Motor neuron (in vitro differentiated cells): ENCODE data around the gene GTF2A1. TPM values are rescaled to one million over a fixed set of nuclear protein-coding genes. Genes with fewer than 3 reads are reported as not detected.
A peak's percentile ranks its signal among the peaks of the same experiment; 100 is the strongest.

ENCODE experiments used
- ATAC-seq, 8 experiments: fragments of 200-7000 bp; cut with Tn5 transposase; replicated peaks in 6 of 8; 2 replicates each; pipeline ENCODE4 v1.8.0; 2021; ENCODE audit warnings: mild to moderate bottlenecking in 8 of 8, moderate library complexity in 8 of 8
- H3K27ac ChIP-seq, 2 donors: fragments of 250-450 bp; sonication (Bioruptor Pico); 2 replicates each; pipeline ENCODE4 v1.9.0; 2021; ENCODE audit warnings: antibody characterized with exemption in 2 of 2, mild to moderate bottlenecking in 2 of 2, moderate library complexity in 1 of 2
- H3K4me1 ChIP-seq, 2 donors: fragments of 250-450 bp; sonication (Bioruptor Pico); replicated peaks in 1 of 2; 2 replicates each; pipeline ENCODE4 v1.6.1; 2021; ENCODE audit warnings: antibody characterized with exemption in 2 of 2, mild to moderate bottlenecking in 2 of 2, moderate library complexity in 1 of 2
- H3K4me3 ChIP-seq, 5 donors: fragments of 250-450 bp; sonication (Bioruptor Pico); 2 replicates each; pipeline ENCODE4 v1.9.0; 2021; ENCODE audit warnings: antibody characterized with exemption in 5 of 5, mild to moderate bottlenecking in 5 of 5, moderate library complexity in 4 of 5
- WGBS, 10 experiments: fragments of 450-650 bp; shearing (Covaris generic); methylation state at CpG; one replicate each; pipeline ENCODE4 v1.0.0; 2022; 5-methylcytosine and 5-hydroxymethylcytosine counted together
- in situ Hi-C, 9 experiments: fragments of 400-800 bp; cut with MboI; loops; one replicate each; pipeline ENCODE4 v1.15.0; 2021; ENCODE audit warnings: low sequenced_read_pairs in 9 of 9, low pct_unique_long_range_greater_than_20kb in 2 of 9; ENCODE audit not compliant: unreplicated experiment in 9 of 9
- total RNA-seq, 8 experiments: library from RNA; unstranded; fragments of 300-600 nt; gene quantifications; 2 replicates each; pipeline versions ENCODE4 v1.2.3 to v1.2.4, GENCODE V29; 2022

Gene GTF2A1
- total RNA-seq, 8 experiments from 2014 or later, result 18.3 to 40.9 (median 31.5) TPM

DNA sequence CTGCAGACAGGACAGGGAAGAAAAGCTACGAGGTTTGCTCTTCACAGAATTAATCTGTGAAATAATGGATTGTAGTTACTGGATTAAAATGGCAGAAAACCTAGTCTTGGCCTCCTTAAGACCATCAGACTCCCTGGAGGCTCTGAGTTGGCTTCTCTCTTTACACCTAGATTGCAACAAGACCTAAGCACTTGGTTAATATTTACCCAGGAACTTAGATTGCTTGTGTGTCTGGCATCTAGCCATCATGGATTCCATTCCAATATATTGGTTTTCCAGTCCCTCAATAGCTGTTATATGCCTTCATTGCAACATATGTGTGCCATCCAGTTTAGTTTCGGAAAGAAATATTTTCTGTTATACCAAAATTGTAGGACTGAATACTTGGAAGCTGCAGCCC is 1.9 kb upstream of the GTF2A1 start:
- H3K4me1 ChIP-seq, result peaks cover 12 to 14% of the 10 kb centered on the region in 2 donors
- no peak overlapping the region for H3K4me3 ChIP-seq
- 79 to 100% (median 91%) methylated on average over 1 to 2 of the region's 2 CpGs; no CpG with 5 or more reads in 2 of the 10 experiments for WGBS, 10 experiments
- ATAC-seq, result no peak
- H3K27ac ChIP-seq, result no peak overlapping the region
- in situ Hi-C loops, result no loop called here

GRCh38 chr14:81222126-81222525 is 1.4 kb upstream of the GTF2A1 start:
- H3K4me3 ChIP-seq, result peak overlapping the region in 4 of 5 donors; percentile 47 to 71 (median 52)
- peaks cover 12 to 14% of the 10 kb centered on the region in 2 donors for H3K4me1 ChIP-seq
- in situ Hi-C loops, result no loop called here
- no peak for ATAC-seq
- peak overlapping the region; percentile 98 to 99 for H3K27ac ChIP-seq
- 54 to 100% (median 77%) methylated on average over 1 to 5 of the region's 5 CpGs for WGBS, 10 experiments

DNA sequence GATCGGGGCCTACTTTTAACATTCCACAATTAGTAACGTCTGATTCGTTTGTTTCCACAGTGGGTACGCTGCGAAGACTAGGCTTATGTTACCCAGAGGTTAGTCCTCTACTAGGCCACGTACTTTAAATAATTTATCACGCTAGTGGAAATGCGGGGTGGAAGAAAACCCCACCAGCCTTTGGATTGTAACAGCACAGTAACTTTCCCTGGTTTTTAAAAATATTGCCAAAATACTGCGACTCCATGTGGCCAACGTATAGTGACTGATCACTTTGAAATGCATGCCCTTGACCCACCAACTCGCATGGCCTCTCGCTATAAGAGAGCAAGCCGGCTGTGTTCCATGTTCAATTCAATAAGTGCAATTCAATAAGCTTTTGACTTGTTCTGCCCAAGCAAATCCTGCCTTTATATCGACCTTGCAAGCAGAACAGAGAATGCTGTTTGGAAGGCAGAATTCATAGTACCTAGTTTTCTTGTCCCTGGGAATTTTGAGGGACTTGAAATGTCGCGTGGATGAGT is 882 bp upstream of the GTF2A1 start:
- peak overlapping the region; percentile 47 to 71 (median 54) for H3K4me3 ChIP-seq
- in situ Hi-C loops, result no loop called here
- no peak for ATAC-seq
- peak overlapping the region; percentile 98 to 99 for H3K27ac ChIP-seq
- peaks cover 12 to 14% of the 10 kb centered on the region in 2 donors for H3K4me1 ChIP-seq
- 0 to 62% (median 31%) methylated on average over 2 to 13 of the region's 16 CpGs; no CpG with 5 or more reads in 1 of the 10 experiments for WGBS, 10 experiments

DNA sequence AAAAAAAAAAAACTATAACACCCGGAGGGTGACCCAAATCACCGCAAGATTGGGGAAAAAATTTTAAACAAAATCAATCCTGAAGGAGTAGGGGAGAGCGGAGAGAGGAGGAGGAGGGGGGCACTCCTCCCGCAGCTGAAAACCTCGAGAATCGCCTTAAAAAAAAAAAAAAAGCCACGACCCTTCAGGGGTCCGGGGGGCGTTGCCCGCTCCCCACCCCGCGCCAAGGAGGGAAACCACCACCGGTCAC is 254 bp downstream of the GTF2A1 start:
- H3K4me1 ChIP-seq, result peaks cover 12 to 14% of the 10 kb centered on the region in 2 donors
- no peak for ATAC-seq
- H3K27ac ChIP-seq, result peak overlapping the region; percentile 89 to 96
- WGBS, 10 experiments, result 0 to 5% (median 0%) methylated on average over 1 to 12 of the region's 13 CpGs; no CpG with 5 or more reads in 3 of the 10 experiments
- peak overlapping the region; percentile 47 to 71 (median 54) for H3K4me3 ChIP-seq
- in situ Hi-C loops, result no loop called here

DNA sequence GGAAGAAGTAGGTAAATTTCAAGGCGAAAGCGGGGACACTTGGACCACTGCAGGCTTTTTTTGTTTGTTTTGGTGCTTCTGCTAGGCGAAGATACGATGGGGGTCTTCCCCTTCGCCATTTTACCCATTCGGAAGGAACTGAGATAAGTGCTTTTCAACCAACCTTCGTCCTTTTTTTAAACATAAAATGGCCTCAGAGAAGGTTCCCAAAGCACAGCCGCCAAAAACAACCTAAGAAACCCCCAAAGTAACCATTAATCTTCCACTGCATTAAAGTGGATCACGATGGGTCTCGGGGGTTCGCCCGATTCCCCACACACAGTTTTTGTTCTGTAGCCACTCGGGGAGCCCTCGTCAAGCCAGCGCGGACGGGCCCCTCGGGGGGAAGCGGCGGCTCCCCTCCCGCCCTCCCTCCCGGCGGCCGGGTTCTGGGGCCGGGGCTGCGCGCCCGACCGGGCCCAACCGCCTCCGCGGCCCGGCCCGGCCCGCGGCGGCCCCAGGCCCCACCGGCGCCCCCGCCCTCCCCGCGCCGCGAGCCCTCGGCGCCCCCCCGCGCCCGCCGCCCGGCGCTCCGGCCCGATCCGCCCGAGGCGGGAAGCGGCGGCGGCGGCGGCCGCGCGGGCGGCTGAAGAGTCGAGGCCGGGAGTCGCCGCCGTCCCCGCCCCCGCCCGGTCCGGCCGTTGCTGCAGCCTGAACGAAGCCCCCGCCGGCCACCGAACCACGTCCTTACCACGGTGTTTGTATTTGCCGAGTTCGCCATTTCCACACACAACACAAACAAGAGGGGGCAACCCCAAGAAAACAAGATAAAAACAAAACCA is 790 bp downstream of the GTF2A1 start:
- ATAC-seq, result peak in 7 of 8 experiments; percentile 0 to 8 (median 1)
- peak overlapping the region; percentile 89 to 96 for H3K27ac ChIP-seq
- peaks cover 12 to 14% of the 10 kb centered on the region in 2 donors for H3K4me1 ChIP-seq
- 0 to 4% (median 0%) methylated on average over 4 to 10 of the region's 84 CpGs; no CpG with 5 or more reads in 4 of the 10 experiments for WGBS, 10 experiments
- in situ Hi-C loops, result no loop called here
- H3K4me3 ChIP-seq, result peak overlapping the region; percentile 47 to 71 (median 54)

DNA sequence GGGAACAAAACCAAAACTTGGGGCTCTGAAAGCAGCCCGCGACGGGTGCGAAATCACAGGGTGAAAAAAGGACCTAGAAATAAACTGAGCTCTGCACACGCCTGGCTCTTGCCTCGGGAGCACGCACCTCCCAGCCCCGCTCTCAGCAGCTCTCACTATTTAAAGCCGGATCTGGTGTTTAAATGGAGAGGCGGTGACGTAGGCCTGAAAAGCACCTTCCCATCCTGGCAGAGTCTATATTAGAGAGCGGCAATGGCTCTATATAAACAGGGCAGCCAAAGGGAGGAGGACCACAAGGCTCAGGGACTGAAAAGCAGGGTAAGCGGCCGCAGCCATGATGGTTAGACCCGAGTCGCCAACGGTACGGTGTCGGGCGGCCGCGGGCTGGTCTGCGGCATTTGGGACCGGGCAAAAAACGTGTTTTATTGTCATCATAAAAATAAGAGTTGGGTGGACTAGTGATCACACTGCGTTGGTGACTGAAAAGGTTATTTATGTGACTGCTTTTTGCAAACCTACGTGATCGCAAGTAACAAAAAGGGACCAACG is 1.5 kb downstream of the GTF2A1 start:
- H3K27ac ChIP-seq, result peak overlapping the region; percentile 89 to 96

DNA sequence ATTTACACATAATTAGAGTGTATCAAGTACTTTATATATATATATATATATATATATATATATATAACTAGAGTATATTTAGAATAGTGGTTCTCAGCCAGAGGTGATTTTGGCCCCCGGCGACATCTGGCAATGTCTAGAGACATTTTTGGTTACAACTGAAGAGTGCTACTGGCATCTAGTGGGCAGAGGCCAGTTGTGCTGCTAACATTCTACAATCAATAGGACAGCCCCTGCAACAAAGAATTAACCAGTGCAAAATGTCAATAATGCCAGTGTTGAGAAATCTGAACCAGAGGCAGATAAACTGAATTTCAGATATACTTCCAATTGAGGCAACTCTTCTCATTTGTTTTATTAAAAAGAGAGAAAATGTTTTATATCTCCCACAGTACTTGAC is 8.9 kb downstream of the GTF2A1 start:
- in situ Hi-C loops, result no loop called here
- peak in 4 of 8 experiments; percentile 52 to 76 (median 62) for ATAC-seq

More for the DNA sequence above, 1.5 kb downstream of the GTF2A1 start:
- ATAC-seq, result peak; percentile 61 to 70 (median 66)
- in situ Hi-C loops, result no loop called here
- WGBS, 10 experiments, result 0 to 2% (median 0%) methylated on average over 4 to 19 of the region's 29 CpGs; no CpG with 5 or more reads in 2 of the 10 experiments
- Histone ChIP-seq H3K4me1 (peaks cover 12 to 14% of the 10 kb centered on the region in 2 donors), H3K4me3 (peak overlapping the region; percentile 47 to 71 (median 54))

GRCh38 chr14:81209167-81209836 is 11.5 kb downstream of the GTF2A1 start:
- Histone ChIP-seq H3K4me1 (no peaks in the 10 kb centered on the region), H3K27ac (no peak overlapping the region), H3K4me3 (no peak overlapping the region)
- in situ Hi-C loops, result no loop called here
- no peak for ATAC-seq
- 0 to 96% (median 81%) methylated on average over 1 to 6 of the region's 8 CpGs; no CpG with 5 or more reads in 1 of the 10 experiments for WGBS, 10 experiments

More for the DNA sequence above, 8.9 kb downstream of the GTF2A1 start:
- Histone ChIP-seq H3K4me3 (no peak overlapping the region), H3K27ac (no peak overlapping the region), H3K4me1 (no peaks in the 10 kb centered on the region)
- 17 to 100% (median 80%) methylated on average over 2 of the region's 2 CpGs; no CpG with 5 or more reads in 7 of the 10 experiments for WGBS, 10 experiments

DNA sequence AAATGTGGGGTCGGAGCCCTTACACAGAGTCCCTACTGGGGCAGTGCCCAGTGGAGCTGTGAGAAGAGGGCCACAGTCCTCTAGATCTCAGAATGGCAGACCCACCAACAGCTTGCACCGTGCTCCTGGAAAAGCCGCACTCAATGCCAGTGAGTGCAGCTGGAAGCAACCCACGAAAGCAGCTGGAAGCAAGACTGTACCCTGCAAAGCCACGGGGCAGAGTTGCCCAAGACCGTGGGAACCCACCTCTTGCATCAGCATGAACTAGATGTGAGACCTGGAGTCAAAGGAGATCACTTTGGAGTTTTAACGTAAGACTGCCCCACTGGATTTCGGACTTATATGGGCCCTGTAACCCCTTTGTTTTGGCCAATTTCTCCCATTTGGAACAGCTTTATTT is 12.3 kb downstream of the GTF2A1 start:
- ATAC-seq, result no peak
- H3K4me3 ChIP-seq, result no peak overlapping the region
- H3K27ac ChIP-seq, result no peak overlapping the region
- no peaks in the 10 kb centered on the region for H3K4me1 ChIP-seq
- in situ Hi-C loops, result no loop called here
- 80 to 100% (median 93%) methylated on average over 2 to 5 of the region's 8 CpGs; no CpG with 5 or more reads in 4 of the 10 experiments for WGBS, 10 experiments

DNA sequence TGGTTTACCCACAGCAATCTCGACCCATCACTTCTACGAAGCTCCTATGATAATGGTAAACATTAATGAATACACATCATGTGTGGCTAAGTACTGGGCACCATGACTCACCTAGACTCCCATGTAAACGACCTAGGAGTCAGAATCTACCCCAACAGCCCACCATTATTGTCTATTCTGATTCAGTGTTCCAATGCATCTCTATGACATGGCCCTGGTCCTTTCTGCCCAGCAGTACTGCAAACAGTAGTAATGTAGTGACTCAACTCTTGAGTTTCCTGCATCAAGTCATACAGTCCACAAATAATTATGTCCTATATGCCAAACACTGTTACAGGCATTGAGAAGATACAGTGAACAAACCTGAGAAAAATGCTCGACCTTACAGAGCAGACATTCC is 14.6 kb downstream of the GTF2A1 start:
- ATAC-seq, result no peak
- Histone ChIP-seq H3K27ac (no peak overlapping the region), H3K4me1 (no peaks in the 10 kb centered on the region), H3K4me3 (no peak overlapping the region)
- in situ Hi-C loops, result no loop called here
- WGBS, 10 experiments, result 80 to 100% (median 89%) methylated on average over 1 to 4 of the region's 4 CpGs; no CpG with 5 or more reads in 2 of the 10 experiments

DNA sequence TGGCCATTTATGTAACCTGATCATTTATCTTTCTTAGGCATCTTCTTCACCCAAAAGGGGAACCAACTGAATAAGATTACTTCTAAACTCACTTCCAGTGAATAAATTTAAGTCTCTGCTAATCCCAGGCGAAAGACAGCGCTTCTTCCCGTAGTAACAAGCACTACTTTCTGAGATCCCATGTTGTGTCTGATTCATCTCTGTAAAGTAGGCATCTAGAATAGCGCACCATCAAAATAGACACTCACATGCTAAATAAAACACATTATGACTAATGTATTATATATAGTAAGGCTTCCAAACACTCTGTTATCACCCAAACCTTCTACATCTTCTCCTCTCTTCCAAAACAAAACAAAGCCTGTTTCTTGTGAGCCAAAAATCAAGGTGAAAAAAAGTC is 15.1 kb downstream of the GTF2A1 start:
- Histone ChIP-seq H3K4me3 (no peak overlapping the region), H3K4me1 (no peaks in the 10 kb centered on the region), H3K27ac (no peak overlapping the region)
- WGBS, 10 experiments, result 64 to 100% (median 94%) methylated on average over 2 to 4 of the region's 4 CpGs; no CpG with 5 or more reads in 1 of the 10 experiments
- in situ Hi-C loops, result no loop called here
- no peak for ATAC-seq

- ATAC-seq, result no peak
- H3K4me3 ChIP-seq, result no peak overlapping the region
- no peaks in the 10 kb centered on the region for H3K4me1 ChIP-seq
- WGBS, 10 experiments, result 64 to 100% (median 98%) methylated on average over 2 to 6 of the region's 6 CpGs; no CpG with 5 or more reads in 1 of the 10 experiments
- H3K27ac ChIP-seq, result no peak overlapping the region
- in situ Hi-C loops, result no loop called here
Observed at GRCh38 chr14:81200054-81200453, 20.7 kb downstream of the GTF2A1 start.

DNA sequence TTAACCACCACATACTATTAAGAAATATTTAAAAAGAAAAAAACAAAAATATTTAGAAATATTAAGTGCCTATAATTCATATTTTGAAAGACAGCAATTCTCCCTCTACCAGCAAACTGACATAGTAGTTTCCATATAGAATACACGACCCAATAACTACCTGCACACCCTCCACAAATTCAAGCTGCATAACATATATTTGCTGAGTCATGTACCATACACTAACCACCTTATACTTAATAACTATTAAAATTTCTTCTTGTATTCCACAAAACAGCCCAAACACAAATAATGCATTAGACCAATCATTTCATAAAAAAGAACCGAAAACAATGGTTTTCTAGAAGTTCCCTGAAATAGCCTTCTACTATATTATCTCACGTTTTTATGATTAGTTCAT is 21.7 kb downstream of the GTF2A1 start:
- WGBS, 10 experiments, result 86 to 100% (median 96%) methylated on average over 2 to 3 of the region's 3 CpGs
- in situ Hi-C loops, result no loop called here
- ATAC-seq, result no peak

More for the DNA sequence above, 21.7 kb downstream of the GTF2A1 start:
- H3K27ac ChIP-seq, result no peak overlapping the region
- no peak overlapping the region for H3K4me3 ChIP-seq
- no peaks in the 10 kb centered on the region for H3K4me1 ChIP-seq
